Measurements from ENCODE around the gene SUOX. TPM values are rescaled to one million over a fixed set of nuclear protein-coding genes. Genes with fewer than 3 reads are reported as not detected.
A peak's percentile ranks its signal among the peaks of the same experiment; 100 is the strongest.

Gene SUOX
- total RNA-seq, 2 experiments from 2014 or later, result 5.8 to 6.8 TPM

DNA sequence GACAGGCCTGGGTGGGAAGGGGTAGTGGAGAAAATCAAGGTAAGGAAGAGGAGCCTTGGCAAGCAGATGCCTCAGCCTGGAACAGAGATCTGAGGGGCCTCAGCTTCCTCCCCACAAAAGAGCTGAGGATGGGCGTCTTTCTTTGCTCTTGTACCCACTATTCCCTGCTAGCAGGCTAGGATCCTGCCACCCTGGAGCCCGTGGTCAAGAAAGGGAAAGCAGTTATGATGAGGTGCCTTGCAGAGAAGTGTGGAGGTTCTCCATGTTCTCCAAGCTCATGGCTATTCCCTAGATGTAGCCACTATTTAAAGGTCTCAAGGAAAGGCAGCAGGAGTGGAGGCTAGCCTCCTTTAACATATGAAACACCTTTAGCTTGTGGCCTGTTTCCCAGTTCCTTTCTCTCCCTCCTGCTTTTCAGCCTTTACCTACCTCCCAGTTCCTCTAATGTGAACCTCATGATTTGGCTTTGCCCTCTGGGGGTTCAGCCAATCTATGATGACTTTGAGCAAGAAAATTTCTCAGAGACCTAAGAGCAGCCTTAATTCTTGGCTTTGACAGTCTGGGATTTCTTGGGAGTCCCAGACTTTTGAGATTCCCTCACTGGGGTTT lies 24.9 kb downstream of the SUOX start:
- ATAC-seq (no peak), DNase-seq (no peak)
- Mint-ChIP-seq H3K9me3 (ENCODE audit: insufficient read depth) (no peaks in the 10 kb centered on the region), H3K4me3 (peak overlapping the region; percentile 88), H3K27ac (peak overlapping the region; percentile 96), H3K36me3 (ENCODE audit: low read depth) (peaks cover 23% of the 10 kb centered on the region), H3K27me3 (ENCODE audit: low read depth) (no peaks in the 10 kb centered on the region), H3K4me1 (ENCODE audit: low read depth) (peaks cover 52% of the 10 kb centered on the region)
- ChIA-PET POLR2A (interaction anchor here (0.7 to 3.8 kb wide), 8 partner anchors 9 to 166 kb away, joined by 3 to 26 read pairs (median 5); partner anchors contain the start of gene PA2G4), CTCF (interaction anchor here (0.7 to 6.2 kb wide), 9 partner anchors 8 to 283 kb away, joined by 3 to 34 read pairs (median 4); partner anchors contain the start of gene RAB5B)

DNA sequence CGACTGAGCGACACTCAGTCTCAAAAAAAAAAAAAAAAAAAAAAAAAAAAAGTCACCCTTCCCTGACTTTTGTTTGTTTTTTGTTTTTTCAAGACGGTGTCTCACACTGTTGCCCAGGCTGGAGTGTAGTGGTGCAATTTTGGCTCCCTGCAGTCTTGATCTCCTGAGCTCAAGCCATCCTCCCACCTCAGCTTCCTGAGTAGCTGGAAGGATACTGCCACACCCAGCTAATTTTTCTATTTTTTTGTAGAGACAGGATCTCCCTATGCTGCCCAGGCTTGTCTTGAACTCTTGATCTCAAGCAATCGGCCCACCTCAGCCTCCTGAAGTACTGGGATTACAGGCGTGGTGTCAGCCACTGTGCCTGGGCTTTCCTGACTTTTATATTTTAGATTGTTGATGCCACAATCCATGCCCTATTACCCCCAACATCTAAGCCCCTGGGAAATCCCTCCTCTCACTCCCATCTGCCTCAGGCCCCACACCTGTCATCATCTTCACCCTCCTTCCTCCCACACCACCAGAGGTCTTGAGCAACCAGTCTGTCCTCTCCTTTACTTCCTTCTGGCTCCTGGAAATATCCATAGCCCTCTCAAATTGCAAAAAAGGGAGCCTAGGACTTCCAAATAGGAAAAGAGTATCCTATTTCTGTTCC lies 31.6 kb downstream of the SUOX start:
- DNase-seq, result no peak
- Mint-ChIP-seq H3K27me3 (ENCODE audit: low read depth) (no peaks in the 10 kb centered on the region), H3K4me1 (ENCODE audit: low read depth) (peaks cover 55% of the 10 kb centered on the region), H3K9me3 (ENCODE audit: insufficient read depth) (no peaks in the 10 kb centered on the region), H3K36me3 (ENCODE audit: low read depth) (peaks cover 67% of the 10 kb centered on the region), H3K27ac (peak overlapping the region; percentile 66), H3K4me3 (no peak overlapping the region)
- ChIA-PET POLR2A (interaction anchor here (0.6 kb wide), 1 partner anchor 265 kb away, joined by 4 read pairs; no protein-coding TSS in a partner anchor), CTCF (interaction anchor here (1.1 to 2.7 kb wide), 18 partner anchors 9 to 290 kb away, joined by 3 to 60 read pairs (median 10); partner anchors contain the start of genes IKZF4, RAB5B, SARNP and SUOX)
- ATAC-seq, result no peak

DNA sequence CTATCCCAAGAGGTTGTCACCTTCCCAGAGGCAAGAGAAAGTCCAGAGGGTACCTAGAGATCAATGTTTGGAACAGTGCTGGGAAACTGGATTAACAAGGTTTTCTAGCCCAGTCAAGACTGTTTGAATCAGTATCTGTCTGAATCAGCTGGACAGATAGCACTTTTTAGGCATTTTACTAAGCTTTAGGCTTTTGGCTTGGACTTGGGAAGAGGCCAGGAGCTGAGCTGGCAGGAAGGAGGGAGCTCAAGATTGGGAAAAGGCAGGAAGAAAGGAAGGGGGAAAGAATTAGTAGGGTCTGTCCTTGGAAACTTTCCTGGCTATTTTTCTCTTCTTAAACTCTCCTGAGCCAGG lies 32.1 kb downstream of the SUOX start:
- Mint-ChIP-seq H3K36me3 (ENCODE audit: low read depth) (peaks cover 67% of the 10 kb centered on the region), H3K27me3 (ENCODE audit: low read depth) (no peaks in the 10 kb centered on the region), H3K9me3 (ENCODE audit: insufficient read depth) (no peaks in the 10 kb centered on the region), H3K27ac (peak overlapping the region; percentile 66), H3K4me1 (ENCODE audit: low read depth) (peaks cover 52% of the 10 kb centered on the region), H3K4me3 (no peak overlapping the region)
- ATAC-seq (no peak), DNase-seq (no peak)
- ChIA-PET CTCF (interaction anchor here (0.6 to 2.7 kb wide), 20 partner anchors 10 to 290 kb away, joined by 3 to 60 read pairs (median 10); partner anchors contain the start of genes DGKA, IKZF4, RAB5B and RPL41), POLR2A (no interaction called here)

DNA sequence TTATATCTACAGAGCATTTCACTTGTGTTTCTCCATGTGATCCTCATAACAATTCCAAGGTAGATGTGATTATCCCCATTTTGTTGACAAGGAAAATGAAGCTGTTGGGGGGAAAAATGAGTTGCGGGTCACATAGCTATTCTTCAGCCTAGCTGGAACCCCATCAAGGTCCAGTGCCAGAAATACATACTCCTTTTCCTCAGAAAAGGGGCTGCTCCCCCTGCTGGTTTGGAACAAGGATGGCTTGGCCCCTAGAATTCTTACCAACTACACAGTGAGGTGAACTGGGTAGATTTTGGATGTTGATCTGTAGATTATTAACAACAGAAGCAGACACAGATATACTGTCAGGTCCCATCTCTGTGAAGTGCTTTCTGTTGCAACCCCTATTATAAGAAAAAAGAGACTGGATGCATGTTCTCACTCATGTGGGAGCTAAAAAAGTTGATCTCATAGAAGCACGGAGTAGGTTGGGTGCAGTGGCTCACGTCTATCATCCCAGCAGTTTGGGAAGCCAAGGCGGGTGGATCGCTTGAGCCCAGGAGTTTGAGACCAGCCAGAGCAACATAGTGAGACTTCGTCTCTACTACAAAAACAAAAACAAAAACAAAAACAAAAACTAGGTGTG lies 32.7 kb downstream of the SUOX start:
- POLR2A ChIA-PET, result no interaction called here
- peak; percentile 64 for DNase-seq
- no peaks in the 10 kb centered on the region for H3K27me3 Mint-ChIP-seq (ENCODE audit: low read depth)
- H3K4me3 Mint-ChIP-seq, result no peak overlapping the region
- H3K9me3 Mint-ChIP-seq (ENCODE audit: insufficient read depth), result no peaks in the 10 kb centered on the region
- H3K4me1 Mint-ChIP-seq (ENCODE audit: low read depth), result peaks cover 54% of the 10 kb centered on the region
- CTCF ChIA-PET, result interaction anchor here (0.6 to 2.7 kb wide), 21 partner anchors 8 to 291 kb away, joined by 3 to 60 read pairs (median 10); partner anchors contain the start of genes DGKA, IKZF4, RAB5B and RPL41
- peak overlapping the region; percentile 8 for H3K27ac Mint-ChIP-seq
- ATAC-seq, result peak; percentile 64
- peaks cover 71% of the 10 kb centered on the region for H3K36me3 Mint-ChIP-seq (ENCODE audit: low read depth)

DNA sequence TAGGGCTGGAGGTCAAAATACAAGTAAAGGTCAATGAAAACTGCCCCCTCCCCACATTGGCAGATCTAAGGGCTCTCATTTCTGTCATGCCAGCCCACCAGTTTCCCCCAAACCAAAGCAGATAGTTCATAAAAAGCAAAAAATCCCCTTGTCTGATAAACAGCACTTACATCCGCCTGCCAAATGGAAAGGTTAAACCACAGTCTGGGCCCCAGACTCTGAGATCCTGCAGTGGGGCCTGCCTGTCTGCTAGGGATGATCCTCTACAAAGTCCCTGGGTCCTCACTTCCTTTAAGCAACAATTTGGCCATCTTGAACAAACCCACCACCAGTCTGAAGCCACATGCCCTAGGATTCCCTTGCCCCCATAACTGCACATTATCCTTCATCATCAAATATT lies 34.9 kb downstream of the SUOX start:
- H3K4me1 Mint-ChIP-seq (ENCODE audit: low read depth), result peaks cover 71% of the 10 kb centered on the region
- ATAC-seq, result peak; percentile 47
- no peaks in the 10 kb centered on the region for H3K27me3 Mint-ChIP-seq (ENCODE audit: low read depth)
- H3K27ac Mint-ChIP-seq, result peak overlapping the region; percentile 43
- POLR2A ChIA-PET, result interaction anchor here (0.6 to 2.3 kb wide), 3 partner anchors 10 to 322 kb away, joined by 3 to 8 read pairs (median 3); partner anchors contain the start of genes IKZF4 and SUOX
- peaks cover 78% of the 10 kb centered on the region for H3K36me3 Mint-ChIP-seq (ENCODE audit: low read depth)
- no peak overlapping the region for H3K4me3 Mint-ChIP-seq
- H3K9me3 Mint-ChIP-seq (ENCODE audit: insufficient read depth), result no peaks in the 10 kb centered on the region
- peak; percentile 42 for DNase-seq
- CTCF ChIA-PET, result interaction anchor here (0.9 to 4.4 kb wide), 3 partner anchors 9 to 295 kb away, joined by 3 to 24 read pairs (median 6); partner anchors contain the start of gene SUOX

DNA sequence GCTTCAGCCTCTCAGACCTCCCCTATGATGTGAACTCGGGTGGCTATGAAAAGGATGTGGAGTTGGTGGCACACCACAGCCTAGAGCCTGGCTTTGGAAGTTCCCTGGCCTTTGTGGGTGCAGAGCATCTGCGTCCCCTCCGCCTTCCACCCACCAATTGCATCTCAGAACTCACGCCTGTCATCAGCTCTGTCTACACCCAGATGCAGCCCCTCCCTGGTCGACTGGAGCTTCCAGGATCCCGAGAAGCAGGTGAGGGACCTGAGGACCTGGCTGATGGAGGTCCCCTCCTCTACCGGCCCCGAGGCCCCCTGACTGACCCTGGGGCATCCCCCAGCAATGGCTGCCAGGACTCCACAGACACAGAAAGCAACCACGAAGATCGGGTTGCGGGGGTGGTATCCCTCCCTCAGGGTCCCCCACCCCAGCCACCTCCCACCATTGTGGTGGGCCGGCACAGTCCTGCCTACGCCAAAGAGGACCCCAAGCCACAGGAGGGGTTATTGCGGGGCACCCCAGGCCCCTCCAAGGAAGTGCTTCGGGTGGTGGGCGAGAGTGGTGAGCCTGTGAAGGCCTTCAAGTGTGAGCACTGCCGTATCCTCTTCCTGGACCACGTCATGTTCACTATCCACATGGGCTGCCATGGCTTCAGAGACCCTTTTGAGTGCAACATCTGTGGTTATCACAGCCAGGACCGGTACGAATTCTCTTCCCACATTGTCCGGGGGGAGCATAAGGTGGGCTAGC lies 37.7 kb downstream of the SUOX start:
- ATAC-seq, result peak; percentile 79

DNA sequence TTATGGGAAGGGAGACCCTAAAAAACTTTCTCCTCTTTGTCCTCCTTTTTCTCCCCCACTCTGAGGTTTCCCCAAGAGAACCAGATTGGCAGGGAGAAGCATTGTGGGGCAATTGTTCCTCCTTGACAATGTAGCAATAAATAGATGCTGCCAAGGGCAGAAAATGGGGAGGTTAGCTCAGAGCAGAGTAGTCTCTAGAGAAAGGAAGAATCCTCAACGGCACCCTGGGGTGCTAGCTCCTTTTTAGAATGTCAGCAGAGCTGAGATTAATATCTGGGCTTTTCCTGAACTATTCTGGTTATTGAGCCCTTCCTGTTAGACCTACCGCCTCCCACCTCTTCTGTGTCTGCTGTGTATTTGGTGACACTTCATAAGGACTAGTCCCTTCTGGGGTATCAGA lies 40.1 kb downstream of the SUOX start:
- no peaks in the 10 kb centered on the region for H3K27me3 Mint-ChIP-seq (ENCODE audit: low read depth)
- ChIA-PET CTCF (interaction anchor here (1.6 to 5.2 kb wide), 3 partner anchors 8 to 63 kb away, joined by 6 to 109 read pairs (median 38); partner anchors contain the start of genes RAB5B and SUOX), POLR2A (no interaction called here)
- no peaks in the 10 kb centered on the region for H3K9me3 Mint-ChIP-seq (ENCODE audit: insufficient read depth)
- no peak overlapping the region for H3K27ac Mint-ChIP-seq
- ATAC-seq (no peak), DNase-seq (no peak)
- no peak overlapping the region for H3K4me3 Mint-ChIP-seq
- H3K4me1 Mint-ChIP-seq (ENCODE audit: low read depth), result peaks cover 70% of the 10 kb centered on the region
- peaks cover 55% of the 10 kb centered on the region for H3K36me3 Mint-ChIP-seq (ENCODE audit: low read depth)

More for the DNA sequence above, 37.7 kb downstream of the SUOX start:
- Mint-ChIP-seq H3K27ac (peak overlapping the region; percentile 76), H3K36me3 (ENCODE audit: low read depth) (peaks cover 65% of the 10 kb centered on the region), H3K4me3 (peak overlapping the region; percentile 24), H3K27me3 (ENCODE audit: low read depth) (no peaks in the 10 kb centered on the region), H3K9me3 (ENCODE audit: insufficient read depth) (no peaks in the 10 kb centered on the region), H3K4me1 (ENCODE audit: low read depth) (peaks cover 65% of the 10 kb centered on the region)
- ChIA-PET POLR2A (interaction anchor here (1.1 to 1.8 kb wide), 2 partner anchors 14 to 104 kb away, joined by 4 to 5 read pairs; partner anchors contain the start of gene IKZF4), CTCF (interaction anchor here (0.6 to 4.4 kb wide), 4 partner anchors 9 to 60 kb away, joined by 3 to 24 read pairs (median 4); partner anchors contain the start of gene SUOX)
- DNase-seq, result peak; percentile 58

DNA sequence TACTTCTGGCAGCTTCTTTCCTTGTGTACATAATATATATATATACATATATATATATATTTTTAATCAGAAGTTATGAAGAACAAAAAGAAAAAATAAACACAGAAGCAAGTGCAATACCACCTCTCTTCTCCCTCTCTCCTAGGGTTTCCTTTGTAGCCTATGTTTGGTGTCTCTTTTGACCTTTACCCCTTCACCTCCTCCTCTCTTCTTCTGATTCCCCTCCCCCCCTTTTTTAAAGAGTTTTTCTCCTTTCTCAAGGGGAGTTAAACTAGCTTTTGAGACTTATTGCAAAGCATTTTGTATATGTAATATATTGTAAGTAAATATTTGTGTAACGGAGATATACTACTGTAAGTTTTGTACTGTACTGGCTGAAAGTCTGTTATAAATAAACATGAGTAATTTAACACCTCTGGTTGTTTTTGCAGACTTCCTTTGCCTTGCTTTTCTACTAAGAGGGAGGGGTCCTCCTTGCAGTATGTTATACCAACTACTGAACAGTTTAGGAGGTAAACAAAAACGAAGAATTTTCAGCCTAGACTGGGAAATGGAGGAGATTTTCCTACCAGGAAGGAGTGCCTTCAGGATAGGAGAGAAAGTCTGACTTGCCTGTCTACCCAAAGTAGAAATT lies 41.1 kb downstream of the SUOX start:
- no peaks in the 10 kb centered on the region for H3K9me3 Mint-ChIP-seq (ENCODE audit: insufficient read depth)
- ChIA-PET CTCF (interaction anchor here (1.0 to 5.2 kb wide), 6 partner anchors 9 to 300 kb away, joined by 3 to 109 read pairs (median 5); partner anchors contain the start of genes RAB5B and SUOX), POLR2A (interaction anchor here (1.0 kb wide), 1 partner anchor 109 kb away, joined by 5 read pairs; no protein-coding TSS in a partner anchor)
- H3K4me3 Mint-ChIP-seq, result no peak overlapping the region
- H3K36me3 Mint-ChIP-seq (ENCODE audit: low read depth), result peaks cover 54% of the 10 kb centered on the region
- no peaks in the 10 kb centered on the region for H3K27me3 Mint-ChIP-seq (ENCODE audit: low read depth)
- no peak for ATAC-seq
- peaks cover 67% of the 10 kb centered on the region for H3K4me1 Mint-ChIP-seq (ENCODE audit: low read depth)
- DNase-seq, result no peak
- peak overlapping the region; percentile 22 for H3K27ac Mint-ChIP-seq

DNA sequence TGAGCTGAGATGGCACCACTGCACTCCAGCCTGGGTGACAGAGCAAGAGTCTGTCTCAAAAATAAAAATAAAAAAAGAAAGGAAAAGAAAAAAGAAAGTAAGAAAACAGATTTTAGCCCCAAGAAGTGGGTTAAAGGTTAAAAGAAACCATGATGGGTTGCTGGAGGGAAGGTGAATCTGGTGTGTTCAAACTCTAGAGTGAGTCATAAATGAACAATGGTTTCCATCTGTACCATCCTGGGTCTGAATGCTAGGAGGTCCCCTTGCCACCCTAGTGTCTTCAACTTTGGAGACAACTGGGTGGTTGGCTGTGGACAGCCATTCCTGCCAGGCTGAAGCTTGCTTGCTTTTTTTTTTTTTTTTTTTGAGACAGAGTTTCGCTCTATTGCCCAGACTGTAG lies 43.1 kb downstream of the SUOX start:
- H3K27ac Mint-ChIP-seq, result peak overlapping the region; percentile 73
- H3K36me3 Mint-ChIP-seq (ENCODE audit: low read depth), result peaks cover 58% of the 10 kb centered on the region
- H3K4me3 Mint-ChIP-seq, result no peak overlapping the region
- peaks cover 65% of the 10 kb centered on the region for H3K4me1 Mint-ChIP-seq (ENCODE audit: low read depth)
- ChIA-PET CTCF (interaction anchor here (0.8 to 5.2 kb wide), 23 partner anchors 8 to 301 kb away, joined by 3 to 109 read pairs (median 6); partner anchors contain the start of genes IKZF4, ORMDL2, RAB5B and RPL41), POLR2A (interaction anchor here (0.6 to 1.8 kb wide), 7 partner anchors 19 to 299 kb away, joined by 3 to 5 read pairs (median 3); partner anchors contain the start of genes ESYT1, PA2G4 and RAB5B)
- DNase-seq (no peak), ATAC-seq (no peak)
- no peaks in the 10 kb centered on the region for H3K27me3 Mint-ChIP-seq (ENCODE audit: low read depth)
- H3K9me3 Mint-ChIP-seq (ENCODE audit: insufficient read depth), result no peaks in the 10 kb centered on the region

DNA sequence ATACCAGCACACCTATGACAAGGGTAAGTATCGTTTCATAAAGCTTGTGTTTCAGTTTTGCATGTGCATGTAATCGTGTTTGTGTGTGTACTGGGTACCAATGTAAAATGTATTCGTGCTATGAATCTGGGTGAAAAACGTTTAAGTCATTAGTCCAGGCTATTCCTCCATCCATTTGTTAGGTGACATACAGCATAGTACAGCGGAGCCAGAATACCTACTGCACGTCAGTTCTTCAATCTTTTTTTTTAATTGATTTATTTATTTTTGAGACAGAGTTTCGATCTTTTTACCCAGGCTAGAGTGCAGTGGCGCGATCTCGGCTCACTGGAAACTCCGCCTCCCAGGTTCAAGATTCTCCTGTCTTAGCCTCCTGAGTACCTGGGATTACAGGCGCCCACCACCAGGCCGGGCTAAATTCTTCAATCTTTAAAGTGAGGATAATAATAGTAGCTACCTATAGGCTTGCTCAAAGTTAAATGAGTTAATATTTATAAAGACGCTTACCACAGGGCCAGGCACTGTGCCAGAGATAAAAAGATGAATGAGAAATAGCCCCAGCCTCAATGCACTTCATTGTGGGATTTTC lies 44.0 kb downstream of the SUOX start:
- DNase-seq, result no peak
- peaks cover 53% of the 10 kb centered on the region for H3K36me3 Mint-ChIP-seq (ENCODE audit: low read depth)
- H3K9me3 Mint-ChIP-seq (ENCODE audit: insufficient read depth), result no peaks in the 10 kb centered on the region
- H3K27me3 Mint-ChIP-seq (ENCODE audit: low read depth), result no peaks in the 10 kb centered on the region
- ChIA-PET CTCF (interaction anchor here (0.6 to 5.2 kb wide), 30 partner anchors 9 to 302 kb away, joined by 3 to 109 read pairs (median 6); partner anchors contain the start of genes ERBB3, IKZF4, ORMDL2 and RAB5B), POLR2A (interaction anchor here (0.6 to 1.8 kb wide), 8 partner anchors 19 to 223 kb away, joined by 3 to 6 read pairs (median 4); partner anchors contain the start of genes ESYT1, PA2G4 and RAB5B)
- H3K4me1 Mint-ChIP-seq (ENCODE audit: low read depth), result peaks cover 56% of the 10 kb centered on the region
- peak overlapping the region; percentile 96 for H3K4me3 Mint-ChIP-seq
- peak overlapping the region; percentile 96 for H3K27ac Mint-ChIP-seq
- ATAC-seq, result no peak

Data from activated CD8-positive, alpha-beta T cell treated with anti-CD3 and anti-CD28 coated beads, Interleukin-2, amount 10 ng/mL, durations not matched to agents 7 days and 5 days (primary cell).